OCI-LY7 (cell line): ENCODE data around the gene LHFPL2. TPM values are rescaled to one million over a fixed set of nuclear protein-coding genes. Genes with fewer than 3 reads are reported as not detected.

ENCODE experiments used
- BruUV-seq: library from RNA; stranded (reverse); fragments of 400-500 nt; replicated peaks from 2 replicates; lab custom pipeline; 2021; lab: Mats Ljungman, UMichigan
- CTCF ChIA-PET: fragments of 300-600 bp; sonication (Branson Sonifier 250); formaldehyde crosslinking; loops from one replicate; lab custom pipeline; 2022; ENCODE audit warnings: antibody characterized with exemption; ENCODE audit not compliant: unreplicated experiment; lab: Charles Lee
- POLR2A ChIA-PET: fragments of 300-600 bp; sonication (Branson Sonifier 250); formaldehyde crosslinking; loops from one replicate; lab custom pipeline; 2022; ENCODE audit warnings: antibody characterized with exemption; lab: Charles Lee
- DNase-seq: peaks from one replicate; pipeline ENCODE4 v3.0.0-alpha.2; 2015; ENCODE audit warnings: low spot score
- H2AFZ ChIP-seq: fragments of 200-600 bp; sonication (generic), shearing (Covaris generic); 2 replicates; pipeline ENCODE4 v1.6.1; 2014; ENCODE audit warnings: mild to moderate bottlenecking, antibody characterized with exemption, low read length, moderate library complexity
- H3K27ac ChIP-seq: fragments of 200-600 bp; sonication (generic); 2 replicates; pipeline ENCODE4 v1.5.1; 2014; ENCODE audit warnings: mixed run types, low read depth, mild to moderate bottlenecking, moderate library complexity, low read length, inconsistent platforms; ENCODE audit not compliant: poor library complexity, severe bottlenecking
- H3K36me3 ChIP-seq: fragments of 200-600 bp; sonication (generic); 2 replicates; pipeline ENCODE4 v1.6.1; 2014; ENCODE audit warnings: mild to moderate bottlenecking, antibody characterized with exemption, low read length, moderate library complexity, mixed read lengths; ENCODE audit not compliant: insufficient read depth
- H3K4me1 ChIP-seq: fragments of 200-600 bp; sonication (generic); 2 replicates; pipeline ENCODE4 v1.5.1; 2014; ENCODE audit warnings: mild to moderate bottlenecking, low read length; ENCODE audit not compliant: insufficient read depth, poor library complexity, severe bottlenecking
- H3K4me2 ChIP-seq: fragments of 200-600 bp; sonication (generic); 2 replicates; pipeline ENCODE4 v1.6.1; 2014; ENCODE audit warnings: mild to moderate bottlenecking, low read length
- H3K4me3 ChIP-seq: fragments of 200-600 bp; sonication (generic); 2 replicates; pipeline ENCODE4 v1.5.1; 2014; ENCODE audit warnings: mild to moderate bottlenecking, low read depth, low read length; ENCODE audit not compliant: poor library complexity, severe bottlenecking
- H3K79me2 ChIP-seq: fragments of 200-600 bp; sonication (generic); 2 replicates; pipeline ENCODE4 v1.6.1; 2016; ENCODE audit warnings: low read depth, mild to moderate bottlenecking, low read length, moderate library complexity, mixed read lengths; ENCODE audit not compliant: insufficient read depth
- H3K9me2 ChIP-seq: fragments of 200-600 bp; sonication (generic); 2 replicates; pipeline ENCODE4 v1.6.1; 2016; ENCODE audit warnings: mild to moderate bottlenecking, low read length, mixed read lengths; ENCODE audit not compliant: insufficient read depth
- H3K9me3 ChIP-seq: fragments of 200-600 bp; sonication (generic); 2 replicates; pipeline ENCODE4 v1.6.1; 2014; ENCODE audit warnings: mild to moderate bottlenecking, mixed run types, low read length, mixed read lengths
- H4K20me1 ChIP-seq: fragments of 200-600 bp; sonication (generic); 2 replicates; pipeline ENCODE4 v1.6.1; 2014; ENCODE audit warnings: mild to moderate bottlenecking, antibody characterized with exemption, low read length, moderate library complexity, mixed read lengths; ENCODE audit not compliant: insufficient read depth
- CTCF ChIP-seq: fragments of 200-600 bp; sonication (generic); conservative IDR thresholded peaks from 2 replicates; pipeline ENCODE4 v1.5.1; 2014; ENCODE audit warnings: mild to moderate bottlenecking, antibody characterized with exemption, low read length, moderate library complexity, mixed read lengths
- EZH2phosphoT487 ChIP-seq: fragments of 200-600 bp; sonication (generic); IDR thresholded peaks from 2 replicates; pipeline ENCODE4 v1.6.1; 2018; ENCODE audit warnings: low read depth, borderline replicate concordance, mild to moderate bottlenecking, mixed run types, antibody characterized with exemption, low read length, moderate library complexity, mixed read lengths
- intact Hi-C: fragments of 100-400 bp; cut with micrococcal nuclease; formaldehyde crosslinking; loops from one replicate; pipeline ENCODE4 v1.10.0; 2022; ENCODE audit not compliant: unreplicated experiment
- total RNA-seq, 2 experiments: library from RNA; depleted of rRNA in 1 of 2; stranded (reverse); fragments of >200 nt in 1 of 2; shearing (Covaris generic) in 1 of 2; gene quantifications; 2 replicates each; pipeline ENCODE4 v1.2.3, GENCODE V29; 2014 to 2022

Gene LHFPL2
- total RNA-seq, 2 experiments from 2014 or later = 12.2 to 24.0 TPM

- Histone ChIP-seq H3K27ac (no peak overlapping the region), H4K20me1 (no peaks in the 10 kb centered on the region; the same call in 1 of the 2 replicates), H2AFZ (no peak overlapping the region), H3K4me1 (peaks cover 31% of the 10 kb centered on the region), H3K36me3 (peaks cover 18% of the 10 kb centered on the region), H3K9me3 (0 out of 2 replicates have a peak, but pooled peaks cover 4% of the 10 kb centered on the region), H3K9me2 (no peaks in the 10 kb centered on the region), H3K4me2 (0 out of 2 replicates have a peak overlapping the region, but pooled peaks have one; percentile 17), H3K79me2 (no peaks in the 10 kb centered on the region), H3K4me3 (no peak overlapping the region)
- CTCF ChIA-PET = interaction anchor here (1.0 kb wide), 1 partner anchor 21 kb away, joined by 4 read pairs; no protein-coding TSS in a partner anchor
- TF ChIP-seq EZH2phosphoT487 (no peak), CTCF (no peak)
- BruUV-seq = no TSS peak
- intact Hi-C loops = no loop called here
- no peak for DNase-seq
- POLR2A ChIA-PET = interaction anchor here (0.7 to 1.2 kb wide), 4 partner anchors 9 to 110 kb away, joined by 3 to 7 read pairs (median 4); no protein-coding TSS in a partner anchor
Measured at GRCh38 chr5:78512435-78512834, 136.1 kb downstream of the LHFPL2 start.

GRCh38 chr5:78511121-78511906 lies 137.3 kb downstream of the LHFPL2 start:
- H2AFZ ChIP-seq = peak overlapping the region; percentile 47; the same call in 1 of the 2 replicates

More at GRCh38 chr5:78511121-78511906, 137.3 kb downstream of the LHFPL2 start:
- ChIA-PET CTCF (interaction anchor here (1.0 kb wide), 1 partner anchor 22 kb away, joined by 4 read pairs; no protein-coding TSS in a partner anchor), POLR2A (interaction anchor here (0.5 to 1.2 kb wide), 7 partner anchors 9 to 207 kb away, joined by 3 to 4 read pairs (median 3); no protein-coding TSS in a partner anchor)
- Histone ChIP-seq H3K4me2 (peak overlapping the region; percentile 78), H3K79me2 (no peaks in the 10 kb centered on the region), H3K27ac (no peak overlapping the region), H4K20me1 (no peaks in the 10 kb centered on the region; the same call in 1 of the 2 replicates), H3K36me3 (peaks cover 18% of the 10 kb centered on the region), H3K9me3 (0 out of 2 replicates have a peak, but pooled peaks cover 4% of the 10 kb centered on the region), H3K9me2 (no peaks in the 10 kb centered on the region), H3K4me3 (no peak overlapping the region), H3K4me1 (peaks cover 31% of the 10 kb centered on the region)
- intact Hi-C loops = no loop called here
- TF ChIP-seq CTCF = no peak
- no peak for TF ChIP-seq EZH2phosphoT487
- no TSS peak for BruUV-seq
- DNase-seq = no peak
